Breast epithelium (tissue), 3 donors: Measurements from ENCODE around the gene KMT2A.

Experiments
- CTCF ChIP-seq, 3 donors: fragments of 450-650 bp; IDR thresholded peaks; one replicate each; pipeline ENCODE4 v1.5.1; 2016 to 2017; ENCODE audit warnings: antibody characterized with exemption in 3 of 3, mild to moderate bottlenecking in 3 of 3, moderate library complexity in 3 of 3
- POLR2AphosphoS5 ChIP-seq, 3 donors: sonication (generic); formaldehyde crosslinking; IDR thresholded peaks; one replicate each; pipeline ENCODE4 v1.6.1; 2017; ENCODE audit warnings: antibody characterized with exemption in 3 of 3

GRCh38 chr11:118410055-118410745, 26.1 kb upstream of the KMT2A start:
- TF ChIP-seq POLR2AphosphoS5 (IDR thresholded peaks at IDR 0.05) (no peak), CTCF (IDR thresholded peaks at IDR 0.05) (no peak)
